ENCODE measurements around the gene PRRC2A.
A peak's percentile ranks its signal among the peaks of the same experiment; 100 is the strongest.

Gene PRRC2A

DNA sequence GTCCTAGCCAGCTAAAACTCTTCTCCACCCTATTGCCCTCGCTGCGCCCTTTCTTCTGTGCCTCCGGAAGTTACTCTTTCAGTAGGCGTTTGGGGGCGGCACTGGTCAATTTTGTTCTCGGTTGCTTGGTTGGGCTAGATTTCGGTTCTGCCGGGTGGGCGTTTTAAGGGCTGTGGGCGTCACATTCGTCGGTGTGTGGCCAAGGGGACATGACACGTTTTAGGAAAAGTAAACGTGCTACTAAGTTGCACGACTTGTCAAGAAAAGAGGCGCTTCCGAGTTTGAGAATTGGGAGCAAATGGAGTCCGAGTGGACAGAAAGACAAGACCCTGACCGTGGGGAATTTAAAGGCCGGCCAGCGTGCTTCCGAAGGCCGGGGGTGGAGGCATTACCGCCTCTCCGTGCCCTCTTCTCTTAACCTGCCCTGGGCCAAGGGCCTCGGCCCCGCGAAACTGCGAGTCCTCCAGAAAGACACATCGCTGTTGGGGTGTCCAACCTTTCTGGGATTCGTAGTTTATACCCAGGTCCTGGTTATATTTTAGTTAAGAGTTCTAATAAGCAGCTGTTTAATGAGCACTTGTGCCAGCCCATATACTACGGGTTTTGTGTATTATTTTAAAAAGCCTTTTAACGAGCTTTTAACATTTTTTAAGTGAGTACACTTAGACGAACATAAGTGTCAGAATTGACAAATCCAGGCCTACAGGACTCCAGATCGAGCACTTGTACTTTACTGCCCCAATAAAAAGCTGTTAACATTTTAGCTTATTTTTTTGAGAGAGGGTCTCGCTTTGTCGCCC is 32.6 kb downstream of the PRRC2A start:
- peak; percentile 88 for DNase-seq (ENCODE audit: low spot score)

DNA sequence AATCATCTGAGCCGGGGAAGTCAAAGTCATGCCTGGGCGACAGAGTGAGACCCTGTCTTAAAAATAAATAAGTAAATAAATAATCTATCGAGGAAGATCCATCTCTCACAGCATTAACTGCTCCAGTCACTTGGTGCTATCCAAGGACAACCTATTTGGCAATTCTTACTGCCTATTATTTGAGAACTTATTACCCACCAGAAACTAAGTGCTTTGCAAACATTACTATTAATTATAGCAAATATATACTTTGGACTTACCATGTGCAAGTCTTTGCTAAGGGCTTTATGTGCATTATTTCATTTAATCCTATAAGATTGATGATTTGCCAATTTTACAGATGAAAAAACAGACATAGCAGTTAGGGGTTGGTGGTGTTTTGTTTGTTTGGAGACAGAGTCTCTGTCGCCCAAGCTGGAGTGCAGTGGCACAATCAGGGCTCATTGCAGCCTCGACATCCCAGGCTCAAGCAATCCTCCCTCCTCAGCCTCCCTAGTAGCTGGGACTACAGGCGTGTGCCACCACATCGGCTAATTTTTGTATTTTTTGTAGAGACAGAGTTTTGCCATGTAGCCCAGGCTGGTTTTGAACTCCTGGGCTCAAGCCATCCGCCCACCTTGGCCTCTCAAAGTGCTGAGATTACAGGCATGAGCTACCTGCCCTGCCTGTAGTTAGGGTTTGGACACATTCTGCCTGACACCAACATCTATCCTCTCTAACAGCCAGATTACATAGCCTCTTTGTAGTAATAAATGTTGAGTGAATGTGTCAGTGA is 34.2 kb downstream of the PRRC2A start:
- DNase-seq (ENCODE audit: low spot score) = no peak

DNA sequence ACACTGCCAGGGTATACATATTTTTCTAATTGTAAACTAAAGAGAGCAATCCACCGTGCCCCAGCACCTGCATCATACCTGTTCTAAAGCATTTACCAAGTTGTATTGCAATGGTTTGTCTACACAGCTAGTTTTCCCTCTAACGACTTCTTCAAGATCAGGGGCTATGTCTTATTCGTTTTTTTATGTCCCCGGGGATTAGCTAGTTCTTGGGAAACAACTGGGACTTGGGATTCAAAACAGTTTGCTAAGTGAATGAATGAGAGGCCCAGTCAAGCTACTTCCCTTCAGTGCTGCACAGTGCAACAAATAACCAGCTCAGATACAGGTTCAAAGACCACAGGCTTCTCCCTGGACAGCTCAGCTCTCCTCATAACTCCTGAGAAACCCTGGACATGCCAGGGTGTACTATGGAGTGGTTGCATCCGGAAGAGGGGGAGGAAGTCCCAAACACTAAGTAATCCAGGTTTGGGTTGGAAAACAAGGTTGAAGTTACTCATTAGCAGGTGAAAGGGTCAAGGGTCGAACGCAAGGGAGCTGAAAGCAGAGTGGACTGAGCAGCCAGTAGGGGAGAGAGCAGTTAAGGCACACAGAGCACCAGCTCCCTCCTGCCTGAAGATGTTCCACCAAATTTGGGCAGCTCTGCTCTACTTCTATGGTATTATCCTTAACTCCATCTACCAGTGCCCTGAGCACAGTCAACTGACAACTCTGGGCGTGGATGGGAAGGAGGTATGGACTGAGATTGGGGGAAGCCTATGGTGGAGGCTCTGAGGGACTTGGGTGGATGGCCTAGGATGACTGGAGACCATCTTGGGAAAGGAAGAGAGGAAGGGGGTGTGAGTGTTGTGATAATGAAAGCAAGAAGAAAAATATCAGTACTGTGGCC is 35.1 kb downstream of the PRRC2A start, which contains the start of gene APOM:
APOM (plus strand) TSS at position 546 of the 889 bp plus-strand sequence; CDS start at position 619, 73 bp downstream.
- DNase-seq (ENCODE audit: low spot score) = no peak

DNA sequence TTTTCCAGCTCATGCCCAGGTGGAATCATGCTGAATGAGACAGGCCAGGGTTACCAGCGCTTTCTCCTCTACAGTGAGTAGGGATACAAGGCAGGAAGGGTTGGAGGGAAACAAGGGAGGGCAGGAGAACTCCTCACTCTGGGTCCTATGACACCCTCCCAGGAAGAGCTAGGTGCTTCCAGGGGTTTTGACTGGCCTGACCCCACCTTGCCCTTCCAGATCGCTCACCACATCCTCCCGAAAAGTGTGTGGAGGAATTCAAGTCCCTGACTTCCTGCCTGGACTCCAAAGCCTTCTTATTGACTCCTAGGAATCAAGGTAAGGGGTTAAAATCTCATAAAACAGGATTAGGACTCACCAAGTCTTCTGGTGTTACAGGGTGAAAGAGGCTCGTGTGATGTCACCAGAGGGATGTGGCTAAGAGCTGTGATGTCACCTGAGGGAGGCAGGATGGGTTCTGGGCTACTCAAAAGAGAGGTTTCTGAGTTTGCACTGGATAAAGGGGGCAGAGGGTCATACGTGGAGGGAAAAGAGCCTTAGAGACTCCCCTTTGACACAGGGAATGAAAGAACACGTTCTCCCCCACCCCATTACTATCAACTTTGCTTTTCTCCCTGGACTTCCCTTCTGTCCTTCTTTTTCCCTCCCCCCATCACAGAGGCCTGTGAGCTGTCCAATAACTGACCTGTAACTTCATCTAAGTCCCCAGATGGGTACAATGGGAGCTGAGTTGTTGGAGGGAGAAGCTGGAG is 37.1 kb downstream of the PRRC2A start:
- no peak for DNase-seq (ENCODE audit: low spot score)

DNA sequence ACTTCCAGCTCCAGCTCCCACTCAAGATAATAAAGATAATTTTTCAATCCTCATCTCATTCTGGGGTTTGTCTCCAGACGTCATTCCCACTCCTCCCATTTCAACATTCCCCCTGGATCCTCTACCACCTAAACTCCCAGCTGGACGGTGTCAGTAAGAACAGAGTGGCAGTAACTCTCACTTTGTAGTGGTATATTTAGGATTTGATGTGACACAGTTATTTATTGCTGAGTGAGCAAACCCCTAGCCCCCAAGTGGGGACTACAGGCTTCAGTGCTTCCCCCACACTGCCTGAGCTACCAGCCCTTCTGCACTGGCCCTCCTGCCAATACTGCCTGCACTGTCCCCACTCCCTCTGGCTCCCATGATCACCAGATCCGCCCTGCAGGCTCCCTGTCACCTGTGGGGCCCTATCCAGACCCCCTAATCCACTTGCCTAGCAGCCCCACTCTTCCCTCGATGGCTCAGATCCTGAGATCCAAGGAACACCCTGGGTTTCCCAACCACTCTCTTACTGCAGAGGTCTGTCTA is 37.7 kb downstream of the PRRC2A start:
- no peak for DNase-seq (ENCODE audit: low spot score)

DNA sequence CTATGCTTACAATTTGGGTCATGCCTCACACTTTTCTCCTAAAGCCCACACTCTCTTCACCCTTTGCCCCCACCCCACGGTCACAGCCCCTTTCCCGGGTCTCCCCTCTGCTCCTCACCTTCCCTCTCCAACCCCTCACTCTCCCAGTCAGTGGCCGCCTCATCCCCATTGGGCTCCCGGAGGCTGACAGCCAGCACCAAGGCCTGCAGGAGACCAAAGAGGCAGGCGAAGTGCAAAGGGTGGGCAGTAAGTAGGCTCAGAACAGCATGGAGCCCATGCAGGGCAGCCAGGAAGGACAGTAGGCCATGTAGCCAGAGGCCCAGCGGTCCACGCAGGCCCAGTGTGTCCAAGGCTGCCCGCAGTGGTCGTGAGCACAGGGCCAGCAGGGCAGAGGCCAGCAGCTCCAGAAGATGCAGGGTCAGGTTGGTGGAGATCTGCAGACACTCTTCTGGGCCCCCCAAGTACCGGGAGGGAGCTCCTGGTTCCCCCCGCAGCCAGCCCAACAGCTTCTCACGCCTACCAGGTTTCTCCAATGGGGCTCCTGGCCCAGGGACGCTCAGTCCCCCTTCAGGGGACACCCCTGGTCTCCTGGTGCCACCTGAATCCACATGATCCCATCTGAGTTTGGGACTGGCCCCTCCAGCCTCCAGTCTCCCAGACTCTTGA is 38.6 kb downstream of the PRRC2A start:
- DNase-seq (ENCODE audit: low spot score) = no peak

DNA sequence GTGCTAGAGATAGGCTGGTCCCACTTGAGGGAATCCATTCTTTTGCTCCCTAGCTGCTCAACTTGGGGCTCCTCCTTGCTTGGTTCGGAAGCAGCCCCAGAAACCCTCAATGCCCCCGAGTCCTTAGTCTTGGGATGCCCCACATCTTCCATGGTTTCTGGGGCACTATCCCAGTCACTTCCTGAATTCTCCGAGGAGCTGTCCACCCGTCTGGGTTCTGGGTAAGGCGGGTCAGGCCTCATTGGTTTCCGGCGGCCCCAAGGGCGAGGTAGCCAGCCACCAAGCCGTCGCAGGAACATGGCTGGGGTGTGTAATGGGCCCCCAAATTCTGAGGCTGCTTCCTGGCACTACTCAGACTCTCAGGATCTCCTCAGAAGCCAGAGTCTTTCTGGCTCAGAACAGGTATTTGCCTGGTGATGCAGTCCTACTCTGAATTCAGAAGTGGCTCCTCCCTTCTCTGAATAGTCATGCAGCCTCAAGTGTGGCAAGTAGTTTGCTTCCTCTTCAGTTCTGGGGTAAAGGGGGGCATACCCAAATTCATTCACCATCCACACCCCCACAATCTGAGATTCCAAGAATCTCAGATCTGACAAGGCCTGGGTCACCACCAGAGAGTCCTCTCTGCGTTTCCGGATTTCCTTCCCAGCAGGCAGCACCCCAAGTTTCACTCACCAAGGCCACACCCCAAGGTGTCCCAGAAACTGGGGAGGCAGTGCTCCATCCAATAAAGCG is 39.3 kb downstream of the PRRC2A start:
- DNase-seq (ENCODE audit: low spot score) = no peak

DNA sequence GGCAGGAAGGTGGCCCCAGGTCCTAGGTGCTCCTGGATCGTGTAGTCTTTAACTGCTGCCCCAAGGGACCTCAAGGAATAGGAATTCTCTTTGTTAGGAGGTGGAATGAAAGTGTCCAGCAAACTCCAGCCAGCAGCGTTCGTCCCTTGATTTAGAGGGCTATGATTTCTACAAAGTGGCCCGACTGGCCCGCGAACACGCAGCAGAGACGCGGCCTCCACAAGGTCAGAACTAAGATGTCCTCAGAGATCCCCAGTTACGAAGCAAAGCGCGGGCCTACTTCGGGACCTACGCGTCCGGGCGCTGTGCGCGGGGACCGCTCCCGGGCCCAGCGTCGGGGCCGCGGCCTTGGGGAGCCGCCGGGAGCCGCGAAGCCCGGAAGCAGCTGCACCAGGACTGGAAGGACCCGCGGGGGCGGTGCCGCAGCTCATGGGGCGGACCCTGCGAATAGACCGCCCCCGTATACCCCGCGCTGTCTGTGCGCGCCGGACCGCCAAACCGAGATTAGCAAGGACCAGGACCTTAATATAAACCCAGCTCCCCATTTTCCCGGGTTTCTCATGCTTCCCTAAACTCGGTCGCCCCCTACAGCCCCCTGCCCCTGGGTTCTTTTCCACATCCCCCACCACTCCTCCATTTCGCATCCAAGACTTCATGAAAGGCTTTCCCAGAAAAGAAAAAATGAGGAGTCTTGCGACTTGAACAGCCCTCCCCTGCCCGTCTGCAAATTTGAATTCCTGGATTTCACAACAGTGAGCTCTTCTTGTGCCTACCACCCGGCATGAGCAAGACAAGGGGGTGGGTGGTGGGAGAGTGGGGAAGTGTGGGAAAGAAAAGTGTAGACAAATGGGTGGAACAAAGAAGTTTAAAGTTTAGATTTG is 40.1 kb downstream of the PRRC2A start, which contains the start of gene C6orf47:
C6orf47 (minus strand) TSS at position 398 of the 881 bp plus-strand sequence. CDS start 831 bp downstream, outside the sequence.
- peak; percentile 92 for DNase-seq (ENCODE audit: low spot score)

DNA sequence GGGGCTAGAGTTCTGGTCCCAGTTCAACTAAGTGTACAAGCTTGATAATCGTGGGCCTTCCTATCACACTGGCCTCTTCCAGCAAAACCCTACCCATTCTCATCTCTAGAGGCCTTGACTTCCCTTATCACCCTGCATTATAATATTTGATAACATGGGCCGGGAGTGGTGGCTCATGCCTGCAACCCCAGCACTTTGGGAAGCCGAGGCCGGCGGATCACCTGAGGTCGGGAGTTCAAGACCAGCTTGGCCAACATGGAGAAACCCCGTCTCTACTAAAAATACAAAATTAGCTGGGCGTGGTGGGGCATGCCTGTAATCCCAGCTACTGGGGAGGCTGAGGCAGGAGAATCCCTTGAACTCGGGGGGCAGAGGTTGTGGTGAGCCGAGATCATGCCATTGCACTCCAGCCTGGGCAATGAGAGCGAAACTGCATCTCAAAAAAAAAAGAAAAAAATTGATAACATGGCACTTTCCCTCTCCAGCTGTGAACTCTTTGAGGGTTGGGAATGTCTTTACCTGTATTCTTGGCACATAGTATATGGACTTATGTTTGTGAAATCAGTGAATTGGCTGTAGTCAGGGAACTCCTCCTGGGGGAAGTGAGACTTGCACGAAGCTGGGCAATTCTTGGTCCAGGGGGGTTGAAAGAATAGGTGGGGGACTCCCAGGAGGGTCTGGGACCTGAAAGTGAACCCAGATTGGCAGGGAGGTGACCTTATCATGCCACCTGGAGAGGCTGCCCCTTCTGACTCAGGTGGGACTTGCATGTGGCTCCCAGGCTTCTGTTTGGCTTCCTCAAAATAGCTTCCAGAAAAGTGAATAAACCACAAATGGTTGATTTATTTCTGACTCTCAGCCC is 41.0 kb downstream of the PRRC2A start:
- DNase-seq (ENCODE audit: low spot score) = no peak

DNA sequence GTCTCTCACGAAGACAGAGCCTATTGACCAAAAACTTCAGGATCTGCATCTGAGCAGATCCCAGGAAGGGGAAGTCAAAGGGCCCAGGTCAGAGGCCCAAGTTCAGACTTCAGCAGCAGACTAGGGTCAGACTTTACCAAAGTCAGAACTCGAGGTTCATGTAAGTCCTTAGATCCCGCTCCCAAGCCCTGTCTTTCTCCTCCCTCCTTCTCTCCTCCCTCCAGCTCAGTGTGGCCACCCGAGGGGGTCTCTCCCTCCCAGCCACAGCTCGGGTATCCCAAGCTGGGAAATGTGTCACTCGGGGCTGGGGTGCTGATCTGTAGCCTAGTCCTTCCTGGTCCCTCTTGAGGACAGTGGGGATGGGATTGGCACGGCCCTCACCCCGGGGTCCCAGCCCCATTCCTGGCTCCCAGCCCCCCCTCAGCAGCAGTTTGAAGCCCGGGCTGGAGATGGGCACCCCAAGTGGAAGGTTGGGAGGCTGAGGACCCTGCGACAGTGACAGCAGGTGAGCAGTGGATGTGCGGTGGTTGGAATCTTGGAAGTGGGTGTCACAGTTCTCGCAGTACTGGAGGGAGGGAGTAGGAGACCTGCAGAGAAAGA is 41.7 kb downstream of the PRRC2A start:
- DNase-seq (ENCODE audit: low spot score) = no peak

DNA sequence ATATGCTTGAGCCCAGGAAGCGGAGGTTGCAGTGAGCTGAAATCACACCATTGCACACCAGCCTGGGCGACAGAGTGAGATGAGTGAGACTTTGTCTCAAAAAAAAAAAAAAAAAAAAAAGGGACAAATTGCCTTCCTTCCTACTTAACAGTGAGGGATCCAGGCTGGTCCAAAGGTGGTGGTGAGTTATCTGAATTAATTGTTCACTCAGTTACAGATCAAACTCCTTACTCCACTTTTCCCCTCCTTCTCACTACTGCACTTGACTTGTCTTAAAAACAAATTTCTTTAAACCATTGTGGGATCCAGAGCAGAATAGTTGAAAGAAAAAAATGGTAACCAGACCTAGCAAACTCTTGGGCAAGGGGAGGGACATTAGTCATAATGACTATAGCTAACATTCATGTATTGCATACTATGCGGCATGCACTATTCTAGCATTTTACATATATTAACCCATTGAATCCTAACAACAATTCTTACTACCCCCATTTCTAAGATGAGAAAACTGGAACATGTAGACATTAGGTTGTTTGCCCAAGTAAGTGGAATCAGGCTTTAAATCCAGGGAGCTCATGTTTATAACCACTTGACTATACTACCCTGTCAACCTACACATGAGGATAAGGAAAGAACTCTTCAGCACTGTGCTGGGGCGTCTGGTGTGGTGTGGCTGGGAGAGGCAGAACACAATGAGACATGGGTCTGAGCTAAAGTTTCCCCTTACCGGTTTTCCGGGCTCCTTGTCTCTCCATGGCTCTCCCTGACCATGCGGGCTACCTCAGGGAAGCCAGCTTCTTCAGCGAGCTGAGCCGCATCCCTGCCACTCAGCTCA is 42.8 kb downstream of the PRRC2A start:
- DNase-seq (ENCODE audit: low spot score) = no peak

DNA sequence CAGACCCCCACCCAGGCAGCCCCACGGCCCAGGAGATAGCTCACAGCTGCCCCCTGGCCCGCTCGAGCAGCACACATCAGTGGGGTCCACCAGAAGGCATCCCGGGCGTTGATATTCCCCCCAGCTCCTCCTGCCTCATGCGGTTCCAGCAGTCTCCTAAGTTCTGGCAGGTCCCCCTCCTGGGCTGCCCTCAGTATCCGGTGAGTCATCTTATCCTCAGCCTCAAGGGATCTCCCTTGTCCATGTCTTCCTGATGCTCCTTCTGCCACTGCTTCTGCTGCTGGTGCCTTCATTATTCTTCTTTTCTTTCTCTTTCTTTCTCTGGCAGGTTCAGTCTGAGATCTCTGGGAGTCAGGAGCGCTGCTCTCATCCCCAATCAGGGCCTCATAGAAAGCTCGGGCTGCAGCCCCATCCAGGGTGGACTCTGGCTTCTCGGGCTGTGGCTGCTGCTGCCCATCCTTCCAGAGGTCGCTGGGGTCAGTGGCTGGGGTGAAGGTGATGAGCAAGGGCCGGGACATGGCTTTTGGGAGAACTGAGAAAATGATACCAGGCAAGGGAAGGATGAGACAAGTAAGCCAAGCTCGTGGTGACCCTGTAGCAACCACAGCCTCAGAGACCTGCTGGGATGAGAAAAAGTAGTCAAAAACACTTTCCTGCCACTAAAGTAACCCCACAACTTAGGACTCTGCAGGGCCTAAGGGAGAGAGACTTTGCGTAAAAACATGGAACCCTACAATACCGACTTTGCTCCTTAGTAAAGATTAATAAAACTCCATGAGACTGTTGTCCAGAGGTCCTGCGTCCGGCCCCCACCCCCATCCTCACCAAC is 43.7 kb downstream of the PRRC2A start:
- DNase-seq (ENCODE audit: low spot score) = no peak

DNA sequence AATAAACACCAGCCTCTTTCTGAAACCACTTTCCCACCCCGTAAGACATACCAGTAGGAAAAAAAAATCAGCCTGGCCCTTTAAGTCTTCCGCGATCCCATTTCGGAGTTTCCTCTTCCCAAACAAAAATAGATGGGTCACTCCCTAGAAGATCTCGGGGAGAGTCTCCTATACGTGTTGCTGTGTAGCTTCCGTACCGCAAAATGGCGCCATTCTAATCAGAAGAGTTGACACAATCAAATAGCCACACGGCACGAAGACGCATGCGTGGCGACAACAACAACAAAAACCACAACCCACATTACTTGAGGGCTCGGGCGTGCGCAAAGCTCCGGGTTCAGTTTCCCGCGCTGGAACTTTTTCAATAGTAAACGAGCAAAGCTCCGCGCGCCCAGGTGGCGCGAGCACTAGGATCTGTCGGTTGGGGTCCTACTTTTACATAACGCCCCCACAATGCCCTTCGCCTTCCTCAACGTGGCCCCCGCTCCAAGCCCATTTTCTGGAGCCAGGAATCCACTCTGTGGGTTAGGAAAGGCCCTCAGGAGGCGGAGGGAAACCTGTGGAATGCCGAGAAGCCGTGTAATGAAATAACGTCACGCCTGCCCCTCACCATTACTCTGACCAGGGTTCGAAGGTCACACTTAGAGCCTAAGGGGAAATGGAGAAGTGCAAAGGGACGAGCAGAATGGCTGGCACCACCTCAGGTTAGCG is 44.4 kb downstream of the PRRC2A start, which contains the start of gene GPANK1:
GPANK1 (minus strand) TSS at position 208 of the 711 bp plus-strand sequence. CDS start 519 bp downstream, outside the sequence.
- peak; percentile 55 for DNase-seq (ENCODE audit: low spot score)

DNA sequence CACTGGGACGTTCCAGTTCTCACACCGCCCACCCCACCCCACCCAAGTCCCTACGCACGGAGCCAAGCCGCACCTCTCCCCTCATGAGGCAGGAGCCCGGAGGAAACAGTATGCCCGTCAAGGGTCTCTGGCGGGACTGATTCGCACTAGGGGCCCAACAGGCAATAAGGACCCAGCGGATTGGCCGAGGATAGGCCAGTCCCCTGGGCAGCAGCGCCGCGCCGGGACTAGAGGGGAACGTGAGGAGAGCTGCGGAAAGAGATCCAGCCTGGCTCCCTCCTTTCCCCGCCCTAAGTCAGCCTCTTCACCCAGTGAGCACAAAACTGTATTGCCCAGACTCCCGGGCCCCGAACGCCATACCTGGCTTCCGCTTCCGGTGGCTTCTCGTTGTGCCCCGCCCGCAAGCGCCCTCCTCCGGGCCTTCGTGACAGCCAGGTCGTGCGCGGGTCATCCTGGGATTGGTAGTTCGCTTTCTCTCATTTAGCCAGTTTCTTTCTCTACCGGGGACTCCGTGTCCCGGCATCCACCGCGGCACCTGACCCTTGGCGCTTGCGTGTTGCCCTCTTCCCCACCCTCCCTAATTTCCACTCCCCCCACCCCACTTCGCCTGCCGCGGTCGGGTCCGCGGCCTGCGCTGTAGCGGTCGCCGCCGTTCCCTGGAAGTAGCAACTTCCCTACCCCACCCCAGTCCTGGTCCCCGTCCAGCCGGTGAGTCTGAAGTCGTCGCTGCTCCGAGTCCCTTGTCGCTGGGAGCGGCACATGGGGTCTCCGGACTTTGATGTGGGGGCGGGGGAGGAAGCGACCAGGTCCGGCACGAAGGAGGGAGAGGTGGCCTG is 45.2 kb downstream of the PRRC2A start, which contains the start of gene CSNK2B:
CSNK2B (plus strand) TSS at position 580 of the 836 bp plus-strand sequence. CDS start 752 bp downstream, outside the sequence.
- DNase-seq (ENCODE audit: low spot score) = peak; percentile 96

All from iPS-NIHi11 (cell line).